ENCODE measurements around the gene GFOD1.

The GFOD1 gene

GRCh38 chr6:13404228-13404891 lies 83.0 kb downstream of the GFOD1 start:
- TF ChIP-seq, protein P1, sequence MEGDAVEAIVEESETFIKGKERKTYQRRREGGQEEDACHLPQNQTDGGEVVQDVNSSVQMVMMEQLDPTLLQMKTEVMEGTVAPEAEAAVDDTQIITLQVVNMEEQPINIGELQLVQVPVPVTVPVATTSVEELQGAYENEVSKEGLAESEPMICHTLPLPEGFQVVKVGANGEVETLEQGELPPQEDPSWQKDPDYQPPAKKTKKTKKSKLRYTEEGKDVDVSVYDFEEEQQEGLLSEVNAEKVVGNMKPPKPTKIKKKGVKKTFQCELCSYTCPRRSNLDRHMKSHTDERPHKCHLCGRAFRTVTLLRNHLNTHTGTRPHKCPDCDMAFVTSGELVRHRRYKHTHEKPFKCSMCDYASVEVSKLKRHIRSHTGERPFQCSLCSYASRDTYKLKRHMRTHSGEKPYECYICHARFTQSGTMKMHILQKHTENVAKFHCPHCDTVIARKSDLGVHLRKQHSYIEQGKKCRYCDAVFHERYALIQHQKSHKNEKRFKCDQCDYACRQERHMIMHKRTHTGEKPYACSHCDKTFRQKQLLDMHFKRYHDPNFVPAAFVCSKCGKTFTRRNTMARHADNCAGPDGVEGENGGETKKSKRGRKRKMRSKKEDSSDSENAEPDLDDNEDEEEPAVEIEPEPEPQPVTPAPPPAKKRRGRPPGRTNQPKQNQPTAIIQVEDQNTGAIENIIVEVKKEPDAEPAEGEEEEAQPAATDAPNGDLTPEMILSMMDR (IDR thresholded peaks at IDR 0.05; ENCODE audit: extremely low read depth, insufficient read depth, missing control alignments) = no peak
- in situ Hi-C loops (cut with MboI; ENCODE audit: low pct_unique_long_range_greater_than_20kb, low sequenced_read_pairs, unreplicated experiment) = no loop called here
- no peak for DNase-seq (ENCODE audit: low spot score)

DNA sequence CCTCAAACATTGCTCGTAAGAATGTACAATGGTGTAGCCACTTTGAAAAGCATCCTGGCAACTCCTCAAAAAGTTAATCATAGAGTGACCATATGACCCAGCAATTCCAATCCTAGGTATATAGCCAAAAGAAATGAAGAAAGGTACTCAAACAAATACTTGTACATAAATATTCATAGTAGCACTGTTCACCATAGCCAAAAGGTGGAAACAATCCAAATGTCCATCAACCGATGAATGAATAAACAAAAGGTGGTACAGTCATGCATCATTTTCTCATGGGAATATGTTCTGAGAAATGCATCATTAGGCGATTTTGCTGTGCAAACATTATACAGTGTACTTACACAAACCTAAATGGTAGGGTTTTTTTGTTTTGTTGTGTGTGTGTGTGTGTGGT lies 84.7 kb downstream of the GFOD1 start:
- DNase-seq (ENCODE audit: low spot score) = no peak
- TF ChIP-seq, protein P1 (IDR thresholded peaks at IDR 0.05; ENCODE audit: extremely low read depth, insufficient read depth, missing control alignments) = no peak
- in situ Hi-C loops (cut with MboI; ENCODE audit: low pct_unique_long_range_greater_than_20kb, low sequenced_read_pairs, unreplicated experiment) = no loop called here

- TF ChIP-seq, protein P1 (IDR thresholded peaks at IDR 0.05; ENCODE audit: extremely low read depth, insufficient read depth, missing control alignments) = no peak
- in situ Hi-C loops (cut with MboI; ENCODE audit: low pct_unique_long_range_greater_than_20kb, low sequenced_read_pairs, unreplicated experiment) = no loop called here
- peak; percentile 43 for DNase-seq (ENCODE audit: low spot score)
Observed at GRCh38 chr6:13400772-13401171, 86.6 kb downstream of the GFOD1 start.

DNA sequence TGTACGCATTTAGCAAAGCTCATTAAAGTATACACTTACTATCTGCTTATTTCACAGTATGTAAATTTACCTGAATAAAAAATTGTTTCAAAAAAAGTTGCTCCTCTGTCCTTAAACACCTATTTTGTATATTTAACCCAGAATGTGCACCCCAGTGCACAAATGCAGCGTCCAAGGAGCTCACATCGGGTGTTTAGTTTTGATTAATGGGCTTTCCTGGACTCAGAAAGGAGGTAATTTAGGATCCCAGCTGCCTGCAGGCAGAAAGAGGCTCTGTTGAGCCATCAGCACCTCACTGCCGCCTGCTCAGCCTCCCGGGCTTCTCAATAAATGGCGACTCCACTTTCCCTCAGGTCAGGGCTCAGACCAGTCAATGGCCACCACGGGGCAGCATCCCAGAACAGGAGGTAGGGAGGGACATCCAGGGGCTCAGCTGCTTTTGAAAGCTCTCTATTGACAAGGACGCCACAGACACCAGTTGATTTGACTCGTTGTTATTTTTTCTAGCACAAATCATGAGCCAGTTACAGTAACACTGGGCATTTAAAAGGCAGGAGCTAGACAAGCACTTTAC lies 88.9 kb downstream of the GFOD1 start:
- TF ChIP-seq, protein P1 (IDR thresholded peaks at IDR 0.05; ENCODE audit: extremely low read depth, insufficient read depth, missing control alignments) = no peak
- DNase-seq (ENCODE audit: low spot score) = no peak
- in situ Hi-C loops (cut with MboI; ENCODE audit: low pct_unique_long_range_greater_than_20kb, low sequenced_read_pairs, unreplicated experiment) = no loop called here

DNA sequence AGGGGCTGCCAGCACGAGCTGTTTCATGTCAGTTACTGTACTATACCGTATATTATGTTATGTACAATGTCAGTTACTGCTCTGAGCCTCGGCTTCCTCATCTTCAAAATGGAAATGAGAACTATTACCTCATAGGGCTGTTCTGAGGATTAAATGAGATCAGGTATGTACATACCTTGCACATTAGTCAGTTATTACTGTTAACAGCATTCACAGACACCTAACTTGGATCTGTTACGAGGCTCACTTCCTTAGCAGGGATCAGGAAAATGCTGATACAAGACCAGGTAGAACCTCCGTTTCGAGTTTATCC lies 89.4 kb downstream of the GFOD1 start:
- TF ChIP-seq, protein P1 (IDR thresholded peaks at IDR 0.05; ENCODE audit: extremely low read depth, insufficient read depth, missing control alignments) = no peak
- in situ Hi-C loops (cut with MboI; ENCODE audit: low pct_unique_long_range_greater_than_20kb, low sequenced_read_pairs, unreplicated experiment) = no loop called here
- no peak for DNase-seq (ENCODE audit: low spot score)

DNA sequence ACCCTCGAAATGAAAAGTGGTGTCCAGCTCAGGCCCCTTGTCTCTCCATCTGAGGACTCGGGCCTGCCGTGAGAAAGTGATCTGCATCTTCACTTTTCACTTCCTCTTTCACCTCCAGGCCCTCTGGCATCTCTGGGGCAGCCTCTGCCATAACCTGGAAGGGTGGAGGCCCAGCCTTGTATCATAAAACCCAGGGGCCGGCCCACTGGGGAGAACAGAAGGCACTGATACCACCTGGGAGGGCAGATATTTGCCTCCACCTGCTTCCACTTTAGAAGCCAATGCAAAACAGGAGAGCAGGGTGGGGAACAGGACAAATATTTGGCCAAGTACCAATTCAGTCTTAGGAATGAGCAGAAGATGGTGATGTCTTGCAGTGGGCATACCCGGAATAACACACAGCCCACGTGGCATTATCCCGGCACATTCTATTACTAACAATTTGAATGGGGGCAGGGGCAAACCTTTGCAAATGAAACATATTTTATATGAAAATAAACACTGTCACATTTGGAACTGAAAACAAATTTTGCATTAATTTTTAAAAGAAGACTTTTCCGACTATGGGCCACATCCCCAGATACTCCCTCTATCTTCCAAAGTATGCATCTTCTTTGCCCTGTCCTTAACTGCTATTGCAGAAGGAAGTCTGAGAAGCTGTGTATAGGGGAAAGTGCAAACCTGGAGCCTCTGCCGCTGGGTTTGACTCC lies 89.9 kb downstream of the GFOD1 start:
- in situ Hi-C loops (cut with MboI; ENCODE audit: low pct_unique_long_range_greater_than_20kb, low sequenced_read_pairs, unreplicated experiment) = no loop called here
- TF ChIP-seq, protein P1 (IDR thresholded peaks at IDR 0.05; ENCODE audit: extremely low read depth, insufficient read depth, missing control alignments) = no peak
- DNase-seq (ENCODE audit: low spot score) = peak; percentile 71
